ENCODE data around the gene NEO1.
"Not testable (repeated sequence)": the region's sequence is repeated elsewhere in the genome, so short reads cannot be mapped to it uniquely, and the experiment has no call there.

The NEO1 gene

DNA sequence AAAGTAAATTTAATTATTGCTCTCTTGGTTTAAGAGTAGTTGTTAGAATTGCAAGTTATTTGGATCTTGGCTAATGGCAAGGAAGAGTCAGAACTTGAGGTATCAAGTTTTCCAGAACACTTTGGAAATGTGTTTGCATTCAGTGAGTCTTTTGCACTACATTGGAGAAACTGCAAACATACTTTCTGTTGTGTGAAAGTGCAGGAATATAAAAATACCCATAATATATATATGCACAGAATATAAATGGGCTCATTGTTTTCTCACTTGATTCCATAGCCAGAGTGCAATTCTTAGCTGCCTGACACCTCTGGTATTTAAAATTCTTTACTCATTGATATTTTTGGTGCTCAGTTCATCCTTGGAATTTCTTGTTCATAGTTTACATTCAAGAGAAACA is 223.6 kb downstream of the NEO1 start:
- DNase-seq = no peak

DNA sequence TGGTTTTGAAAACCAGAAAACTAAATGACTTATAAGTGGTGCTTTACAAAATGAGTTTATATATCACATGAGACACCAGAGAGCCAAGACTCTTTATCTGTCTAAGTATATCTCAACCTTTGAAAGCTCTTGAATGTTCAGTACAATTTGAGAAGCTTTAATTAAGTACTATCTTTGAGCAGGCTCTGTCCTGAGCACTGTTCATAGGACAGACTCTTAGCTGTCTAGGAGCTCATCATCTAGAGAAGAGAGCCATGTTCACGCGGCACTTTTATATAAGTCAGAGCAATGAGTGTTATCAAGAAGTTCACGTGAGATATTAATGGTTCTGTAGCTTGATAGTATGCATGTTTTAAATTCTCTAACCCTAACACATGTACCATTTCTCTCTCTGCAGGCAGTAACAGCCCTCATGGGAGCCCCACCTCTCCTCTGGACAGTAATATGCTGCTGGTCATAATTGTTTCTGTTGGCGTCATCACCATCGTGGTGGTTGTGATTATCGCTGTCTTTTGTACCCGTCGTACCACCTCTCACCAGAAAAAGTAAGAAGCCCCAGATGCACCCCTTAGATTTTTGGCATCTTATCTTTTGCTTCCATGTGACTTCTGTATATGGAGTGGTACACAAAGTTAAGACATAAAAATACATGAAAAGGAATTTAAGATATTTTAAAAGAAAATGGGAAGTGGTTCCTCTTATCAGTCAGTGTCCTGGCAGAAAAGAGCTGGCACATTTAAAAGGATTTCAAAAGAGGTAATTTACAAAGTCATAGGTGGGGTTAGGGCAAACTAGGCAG is 230.5 kb downstream of the NEO1 start:
- no peak for DNase-seq

DNA sequence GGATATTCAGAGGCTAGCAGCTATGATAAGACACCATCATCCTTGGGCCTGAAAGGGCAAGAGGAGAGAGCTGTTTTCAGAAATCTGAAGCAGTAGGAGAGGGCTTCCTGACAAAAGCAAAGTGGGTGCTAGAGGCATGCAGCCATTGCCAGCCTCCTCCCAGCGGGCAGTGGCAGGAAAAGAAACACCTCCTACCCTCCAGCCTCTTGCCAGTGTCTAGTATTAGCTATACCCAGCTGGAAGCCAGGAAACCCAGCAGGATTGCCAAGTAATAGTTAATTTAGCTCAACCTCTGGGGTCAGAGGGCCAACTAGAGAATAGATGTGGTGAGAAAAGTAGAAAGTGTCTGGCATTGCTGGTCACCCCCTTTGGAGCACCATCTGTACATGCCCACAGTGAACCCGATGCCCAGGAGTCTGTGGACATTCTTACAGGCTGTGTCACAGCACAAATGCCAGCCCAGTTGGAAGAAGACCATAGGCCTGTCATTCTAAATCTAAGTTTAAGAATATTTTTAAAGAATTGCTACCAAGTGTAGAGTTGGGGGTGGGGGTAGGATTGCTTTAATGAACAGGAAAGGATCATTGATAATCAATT is 231.2 kb downstream of the NEO1 start:
- DNase-seq = no peak

DNA sequence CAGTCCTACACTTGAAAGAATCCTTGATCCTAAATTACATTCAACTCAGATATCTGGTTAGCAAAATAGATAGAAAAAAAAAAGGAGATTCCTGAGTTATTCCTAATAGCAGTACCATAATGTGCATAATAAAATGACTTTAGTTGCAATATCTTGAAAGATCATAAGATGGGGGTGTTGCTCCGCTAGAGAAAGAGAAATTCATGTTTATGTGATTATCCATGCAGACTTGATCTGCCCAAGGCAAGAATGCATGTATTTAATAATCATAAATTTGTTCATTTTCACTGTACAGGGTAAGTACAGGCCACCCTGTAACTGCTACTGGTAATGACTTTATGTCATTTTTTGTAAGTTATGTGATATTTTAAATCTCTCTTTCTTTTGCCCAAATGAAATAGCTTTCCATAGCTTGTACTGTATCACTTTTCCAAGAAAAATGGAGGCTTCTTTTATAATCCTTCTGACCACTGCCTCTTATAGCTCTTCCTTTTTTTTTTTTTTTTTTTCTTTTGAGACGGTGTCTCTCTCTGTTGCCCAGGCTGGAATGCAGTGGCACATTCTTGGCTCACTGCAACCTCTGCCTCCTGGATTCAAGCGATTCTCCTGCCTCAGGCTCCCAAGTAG is 231.9 kb downstream of the NEO1 start:
- DNase-seq = peak; percentile 51 to 57

DNA sequence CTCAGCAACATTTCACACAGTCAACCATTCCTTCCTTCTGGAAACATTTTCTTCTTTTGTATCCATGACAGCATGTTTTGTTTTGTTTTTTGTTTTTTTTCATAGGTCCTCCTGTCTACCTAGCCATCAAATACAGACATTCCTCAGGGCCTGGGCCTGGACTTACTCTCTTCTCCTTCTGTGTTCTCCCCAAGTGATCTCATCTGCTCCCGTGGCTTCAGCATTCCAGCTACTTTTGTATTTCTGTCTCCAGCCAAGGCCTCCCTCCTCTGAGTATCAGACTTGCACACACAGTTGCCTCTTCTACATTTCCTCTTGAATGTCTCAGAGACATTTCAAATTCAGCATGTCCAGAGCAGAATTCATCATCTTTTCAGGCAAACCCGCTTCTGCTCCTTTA is 234.0 kb downstream of the NEO1 start:
- DNase-seq = no peak

DNA sequence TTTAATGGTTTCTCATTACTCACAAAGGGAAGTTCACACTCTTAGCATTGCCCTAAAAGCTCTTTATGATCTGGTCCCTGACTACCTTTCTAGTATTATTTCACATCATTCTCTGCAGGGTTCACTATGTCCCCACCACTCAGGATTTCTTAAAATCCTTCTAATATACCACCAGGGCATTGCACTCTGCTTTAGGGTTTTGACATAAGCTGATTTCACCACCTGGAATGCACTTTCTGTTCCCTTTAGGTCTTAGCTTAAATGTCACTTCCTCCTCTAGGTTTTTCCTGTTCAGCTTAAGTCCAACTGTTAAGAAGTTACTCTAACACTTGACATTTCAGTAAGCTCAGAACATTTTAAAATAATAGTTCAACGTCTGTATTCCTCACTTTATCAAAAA is 234.8 kb downstream of the NEO1 start:
- DNase-seq = peak; percentile 84 to 86

DNA sequence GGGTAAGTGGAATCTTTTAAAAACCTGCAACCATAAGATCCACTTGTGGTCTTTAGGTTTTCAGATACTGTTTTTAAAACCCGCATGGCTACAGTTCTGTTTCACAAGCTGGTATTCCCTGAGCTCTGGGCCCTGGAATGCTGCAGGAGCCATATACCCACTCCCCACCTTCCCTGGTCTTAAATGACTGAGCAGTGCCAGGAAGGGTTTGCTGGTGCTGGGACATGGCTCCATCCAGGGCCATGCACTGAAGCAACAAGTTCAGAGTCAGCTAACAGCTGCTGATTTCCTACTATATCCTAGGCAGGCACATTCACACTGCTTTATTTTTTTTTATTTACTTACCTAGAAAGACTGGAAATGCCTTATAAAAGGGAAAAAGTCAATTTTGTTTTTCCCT is 239.2 kb downstream of the NEO1 start:
- no peak for DNase-seq

DNA sequence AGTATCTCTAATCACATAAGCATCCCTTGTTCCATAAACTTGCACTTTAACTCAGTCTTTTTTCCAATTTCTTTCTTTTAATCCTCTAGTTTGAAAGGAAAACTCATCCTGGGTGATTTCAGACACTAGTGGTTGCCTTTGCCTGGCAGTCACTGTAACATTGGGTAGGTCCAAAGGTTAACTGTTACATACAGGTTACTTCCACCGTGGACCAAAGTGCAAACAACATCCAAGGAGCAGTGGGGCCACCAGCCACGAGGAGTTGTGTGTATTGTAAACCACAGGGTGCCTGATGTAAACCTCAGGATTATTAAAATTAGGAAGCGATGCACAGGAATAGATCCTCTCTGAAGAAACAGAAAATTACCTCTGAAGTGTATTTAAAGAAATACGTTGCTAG is 241.5 kb downstream of the NEO1 start:
- DNase-seq = no peak

DNA sequence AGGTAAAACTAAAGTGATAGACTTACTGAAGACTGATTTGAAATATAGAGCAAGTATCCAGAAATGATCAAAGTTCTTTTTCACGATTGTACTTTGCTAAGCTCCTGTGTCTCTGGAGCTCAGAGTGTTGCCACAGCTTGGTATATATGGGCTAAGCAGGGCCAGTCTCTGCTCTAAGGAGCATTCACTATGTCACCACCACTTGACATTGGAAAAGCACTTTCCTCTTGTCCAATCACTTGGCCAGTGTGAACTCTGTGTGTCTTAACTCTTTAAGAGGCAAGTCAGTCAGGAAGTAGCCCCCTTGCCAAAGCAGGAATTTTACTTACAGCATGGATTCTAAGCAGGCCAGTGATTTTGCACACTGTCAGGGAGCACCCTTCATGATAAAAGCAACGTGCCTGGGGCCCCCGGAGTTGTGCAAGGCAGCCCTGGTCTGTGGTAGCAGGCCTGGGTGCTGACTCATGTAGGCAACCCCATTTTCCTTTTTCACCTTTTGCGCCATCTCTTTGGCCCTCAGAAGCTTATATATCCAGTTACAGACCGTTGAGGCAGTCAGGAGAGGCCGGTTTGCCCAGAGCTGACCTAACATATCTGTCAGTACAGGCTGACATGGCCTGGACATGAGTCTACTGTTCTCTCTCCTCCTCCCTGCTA is 243.5 kb downstream of the NEO1 start:
- peak; percentile 77 to 85 for DNase-seq

DNA sequence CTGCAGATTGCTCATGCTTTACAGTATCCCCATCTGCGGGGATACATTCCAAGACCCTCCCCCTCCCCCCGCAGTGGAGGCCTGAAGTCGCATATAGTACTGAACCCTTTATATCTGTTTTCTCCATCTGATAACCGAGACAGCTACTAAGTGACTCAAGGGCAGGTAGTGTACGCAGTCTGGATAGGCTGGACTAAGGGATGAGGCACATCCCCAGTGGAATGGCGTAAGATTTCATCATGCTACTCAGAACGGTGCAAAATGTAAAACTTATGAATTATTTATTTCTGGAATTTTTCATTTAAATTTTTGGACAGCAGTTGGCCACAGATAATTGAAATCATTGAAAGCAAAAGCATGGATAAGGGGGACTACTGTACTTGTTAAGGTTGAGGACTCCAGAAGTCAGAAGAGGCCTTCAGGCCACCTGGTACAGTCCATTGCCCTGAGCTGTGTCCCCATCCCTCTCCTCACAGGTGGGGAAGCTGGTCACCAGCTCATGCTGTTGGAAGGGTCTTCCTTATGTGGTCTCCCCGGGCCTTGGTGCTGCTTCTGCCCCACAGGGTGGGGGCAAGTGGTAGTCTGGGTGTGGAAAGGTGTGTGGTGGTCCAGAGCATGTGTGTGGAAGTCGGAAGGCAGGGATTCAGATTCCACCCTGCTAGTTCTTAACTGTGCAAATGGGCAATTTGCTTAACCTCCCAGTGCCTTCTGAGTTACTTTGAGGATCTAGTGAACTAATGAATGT is 244.5 kb downstream of the NEO1 start:
- no peak for DNase-seq

DNA sequence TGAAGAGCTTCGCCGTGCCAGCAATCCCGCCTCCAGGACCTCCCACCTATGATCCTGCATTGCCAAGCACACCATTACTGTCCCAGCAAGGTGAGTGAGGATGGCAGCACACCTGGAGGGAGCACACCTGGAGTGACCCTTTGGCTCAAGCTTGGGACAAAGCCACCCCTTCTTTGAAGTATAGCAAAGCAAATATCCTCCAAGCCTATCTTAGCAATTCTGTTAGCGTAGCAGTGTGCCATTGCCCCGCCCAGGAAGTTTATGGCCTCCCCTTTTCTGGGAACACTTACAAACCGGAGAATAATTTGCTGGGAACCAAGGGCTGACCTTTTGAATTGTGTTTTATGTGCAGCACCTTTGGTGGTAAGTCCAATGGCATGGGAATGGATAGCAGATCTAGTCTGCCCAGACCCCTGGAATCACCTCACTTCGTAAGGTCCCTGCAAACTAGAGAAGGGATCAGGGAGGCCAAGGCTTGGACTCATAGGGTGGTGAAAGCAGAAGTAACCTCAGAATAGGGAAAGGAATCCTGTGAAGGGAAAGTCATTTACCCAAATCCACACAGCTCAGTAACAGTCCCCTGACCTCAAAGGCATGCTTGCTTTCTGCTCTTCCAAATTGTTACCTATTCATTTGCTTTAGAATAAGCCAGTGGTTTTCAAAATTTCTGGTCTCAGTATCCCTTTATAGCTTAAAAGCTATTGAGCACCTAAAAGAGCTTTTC is 246.4 kb downstream of the NEO1 start:
- no peak for DNase-seq

DNA sequence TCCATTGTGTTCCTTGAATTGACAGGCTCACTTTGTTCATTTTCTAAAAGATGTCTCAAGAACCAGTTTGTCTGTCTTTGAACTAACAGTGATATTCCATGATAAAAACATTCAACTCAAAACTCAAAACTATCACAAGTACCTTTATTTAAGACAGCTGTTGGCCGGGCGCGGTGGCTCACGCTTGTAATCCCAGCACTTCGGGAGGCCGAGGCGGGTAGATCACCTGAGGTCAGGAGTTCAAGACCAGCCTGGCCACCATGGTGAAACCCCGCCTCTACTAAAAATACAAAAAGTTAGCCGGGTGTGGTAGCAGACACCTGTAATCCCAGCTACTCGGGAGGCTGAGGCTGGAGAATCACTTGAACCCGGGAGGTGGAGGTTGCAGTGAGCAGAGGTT is 248.0 kb downstream of the NEO1 start:
- DNase-seq = not testable (repeated sequence)

DNA sequence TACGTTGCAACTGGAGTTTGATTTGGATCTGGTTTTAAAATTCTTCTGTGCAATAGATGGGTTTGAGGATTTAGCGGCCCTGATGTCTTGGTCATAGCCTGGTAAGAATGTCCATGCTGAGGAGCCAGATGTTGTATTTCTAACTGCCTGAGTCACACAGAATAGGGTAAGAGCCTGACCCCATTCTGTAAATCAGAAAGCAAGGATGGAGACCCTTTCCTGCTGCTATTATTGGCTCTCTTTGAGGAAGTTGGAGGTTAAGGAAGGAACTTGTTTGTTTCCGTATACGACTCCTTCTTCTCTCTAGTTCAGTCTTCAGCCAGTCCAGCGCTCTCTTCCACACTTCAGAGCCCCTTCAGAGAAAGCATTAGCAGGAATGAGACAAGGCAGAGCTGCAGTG is 251.4 kb downstream of the NEO1 start:
- no peak for DNase-seq

DNA sequence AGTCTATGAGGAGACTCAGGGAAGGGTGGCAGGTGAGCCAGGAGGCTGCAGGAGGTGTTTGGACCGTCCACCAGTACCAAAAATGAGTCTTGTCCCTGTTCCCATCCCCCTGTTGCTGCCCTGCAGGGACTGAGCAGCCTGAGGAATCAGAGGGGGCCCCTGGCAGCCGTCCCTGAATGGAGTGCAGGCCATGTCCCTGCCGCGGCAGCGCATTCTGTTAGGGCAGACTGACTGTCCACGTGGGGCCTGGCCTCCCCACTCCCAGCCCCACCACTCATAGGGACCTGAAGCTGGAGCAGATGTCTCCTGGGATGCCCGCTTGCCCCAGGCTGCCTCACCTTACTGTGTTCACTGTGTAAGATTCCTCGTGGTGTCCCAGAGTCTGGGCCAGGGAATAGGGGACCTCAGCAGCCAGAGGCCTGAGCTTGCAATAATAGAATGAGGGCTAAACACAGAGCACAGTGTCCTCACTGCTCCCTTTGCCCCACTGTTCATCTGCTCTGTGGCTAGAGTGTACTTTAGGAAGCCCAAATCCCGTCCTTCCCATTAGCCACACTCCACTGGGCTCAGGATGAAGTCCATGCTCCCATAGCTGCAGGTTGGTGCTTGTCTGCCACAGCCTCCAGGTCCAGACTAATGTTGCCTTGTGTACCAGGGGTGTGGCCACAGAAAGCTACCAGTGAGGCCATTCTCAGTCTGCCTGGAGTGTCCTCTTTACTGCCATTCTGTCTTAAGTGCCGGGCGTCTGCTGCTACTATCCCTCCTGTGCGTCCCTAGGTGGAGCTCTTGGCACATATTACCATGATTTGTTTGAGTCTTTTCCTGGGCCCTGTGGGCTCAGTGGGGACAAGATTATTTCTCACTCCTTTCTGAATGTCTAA is 253.3 kb downstream of the NEO1 start:
- peak; percentile 63 to 67 for DNase-seq

DNA sequence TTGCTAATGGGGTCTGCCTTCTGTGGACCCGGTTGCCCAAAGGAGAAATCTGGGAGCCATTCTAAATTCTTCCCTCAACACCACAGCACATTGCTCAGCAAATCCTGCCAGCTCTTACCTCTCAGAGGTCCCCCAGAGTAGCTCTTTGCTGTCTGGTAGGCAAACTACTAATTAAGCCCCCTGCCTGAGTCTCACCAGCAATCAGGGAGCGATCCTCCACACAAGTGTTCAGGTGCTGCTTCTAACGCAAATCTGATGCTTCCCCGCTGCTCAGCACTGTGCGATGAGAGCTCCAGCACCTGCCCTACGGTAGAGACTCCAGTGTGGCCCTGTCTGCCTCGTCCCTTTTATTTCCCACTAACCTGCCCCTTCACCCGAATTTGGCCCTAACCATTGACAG is 256.0 kb downstream of the NEO1 start:
- no peak for DNase-seq

DNA sequence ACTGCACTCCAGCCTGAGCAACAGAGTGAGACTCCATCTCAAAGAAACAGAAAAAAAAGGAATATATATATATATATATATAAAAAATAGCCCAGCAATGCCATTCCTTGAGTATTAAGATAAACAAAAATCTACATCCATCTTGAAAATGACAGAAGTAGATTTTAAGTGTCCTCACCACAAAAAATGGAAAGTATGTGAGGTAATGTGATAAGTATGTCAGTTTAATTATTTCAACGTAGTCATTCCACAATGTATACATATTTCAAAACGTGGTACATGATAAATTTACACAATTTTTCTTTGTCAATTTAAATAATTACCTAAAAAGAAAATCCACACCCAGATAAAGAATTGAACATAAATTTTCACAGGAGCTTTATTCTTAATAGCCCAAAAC is 261.6 kb downstream of the NEO1 start:
- no peak for DNase-seq

DNA sequence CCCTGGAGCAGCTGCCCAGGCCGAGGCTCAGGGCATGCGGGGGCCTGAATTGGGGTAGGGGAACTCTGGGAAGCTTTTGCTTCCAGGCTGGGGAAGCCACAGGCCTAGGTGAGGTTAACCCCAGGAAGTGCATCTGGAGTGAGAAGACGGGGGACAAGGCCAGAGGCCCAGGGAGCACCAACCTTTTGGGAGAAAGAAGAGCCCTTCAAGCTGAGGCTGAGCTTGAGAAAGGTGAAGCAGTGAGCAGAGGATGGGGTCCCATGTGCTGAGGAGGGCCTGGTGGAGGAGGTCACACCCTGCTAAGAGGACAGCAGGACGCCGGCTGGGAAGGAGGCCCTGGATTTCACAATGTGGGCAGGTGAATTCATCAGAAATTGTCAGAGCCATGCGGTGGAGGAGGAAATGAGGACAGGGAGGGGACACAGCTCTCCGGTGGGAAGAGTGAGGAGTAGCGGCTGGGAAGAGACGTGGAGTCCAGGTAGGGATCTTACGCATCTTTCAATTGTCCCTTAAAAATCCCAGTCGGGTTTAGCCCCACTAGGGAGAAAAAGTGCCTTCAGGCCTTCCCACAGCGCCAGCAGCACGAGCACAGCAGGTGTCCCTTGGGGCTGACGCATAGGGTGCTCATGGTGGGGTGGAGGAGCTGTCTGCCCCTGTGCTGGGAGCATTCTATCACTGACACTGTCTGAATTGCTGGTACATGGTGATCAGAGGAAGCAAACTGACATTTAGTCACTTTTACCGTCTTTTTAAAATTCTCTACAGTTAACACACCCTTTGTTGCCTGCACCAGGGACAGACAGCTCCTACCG is 265.6 kb downstream of the NEO1 start:
- DNase-seq = no peak

DNA sequence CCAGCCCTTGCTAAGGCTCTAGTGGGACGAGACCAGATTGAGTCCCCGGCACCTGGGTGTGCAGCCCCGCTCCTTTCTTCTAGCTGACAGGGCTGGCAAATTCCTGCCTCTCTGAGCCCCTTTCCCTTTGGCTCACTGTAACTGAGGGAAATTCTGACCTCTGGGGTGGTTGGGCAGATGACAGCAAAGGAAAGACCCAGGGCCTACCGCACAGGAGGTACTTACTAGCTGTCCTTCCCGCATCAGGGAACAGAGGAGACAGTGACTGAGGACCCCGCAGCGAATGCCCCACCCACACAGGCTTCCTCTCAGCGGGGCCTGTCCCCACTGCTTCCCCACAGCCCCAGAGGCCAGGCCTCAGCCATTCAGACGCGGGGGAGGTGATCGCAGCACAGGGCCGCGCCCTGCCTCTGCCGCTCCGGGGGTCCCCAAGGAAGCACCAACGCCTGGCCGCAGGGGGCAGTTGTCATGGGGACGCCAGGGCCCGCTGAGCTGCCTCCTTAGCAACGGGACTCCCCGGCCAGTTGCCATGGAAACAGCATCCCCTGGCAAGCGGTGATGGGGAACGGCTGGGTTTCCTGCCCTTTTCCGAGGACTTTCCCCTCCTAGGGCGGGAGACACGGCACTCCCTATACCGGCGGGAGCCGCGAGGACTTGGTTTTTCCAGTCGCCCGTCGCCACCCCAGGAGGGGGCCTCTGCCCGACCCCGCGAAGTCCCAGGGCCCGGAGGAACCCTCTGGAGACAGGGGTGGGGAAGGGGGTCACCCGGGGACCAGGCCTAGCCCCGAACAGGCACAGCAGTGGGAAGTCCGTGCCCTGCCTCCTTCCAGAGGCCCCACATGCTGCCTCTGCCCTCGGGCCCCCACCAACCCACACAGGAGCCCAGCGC is 266.4 kb downstream of the NEO1 start:
- no peak for DNase-seq

Measured in AML-193 (cell line).